ENCODE measurements around the gene SIGLEC9.

The SIGLEC9 gene

DNA sequence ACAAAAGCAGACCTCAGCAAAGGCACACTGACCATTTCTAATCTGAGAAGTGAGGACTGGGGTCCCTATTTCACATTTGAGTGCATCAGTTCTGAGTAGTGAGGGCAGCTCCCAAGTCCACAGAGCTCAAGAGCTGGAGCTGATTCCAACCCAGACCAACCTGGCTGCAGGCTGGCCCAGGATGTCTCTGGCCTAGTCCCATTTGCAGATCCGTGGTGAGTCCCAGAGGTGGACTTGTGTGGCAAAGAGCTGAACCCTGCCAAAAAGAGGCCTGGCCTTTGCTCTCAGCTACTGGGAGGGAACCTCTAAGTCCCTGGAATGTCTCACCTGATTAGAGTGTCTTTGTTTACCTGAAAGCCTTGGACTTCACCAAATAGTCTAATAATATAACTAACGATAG lies 32.0 kb downstream of the SIGLEC9 start:
- Histone ChIP-seq H3K9ac (ENCODE audit: low read length) (no peak overlapping the region), H2AFZ (ENCODE audit: low read length) (no peak overlapping the region), H4K20me1 (ENCODE audit: insufficient read depth, low read length) (no peaks in the 10 kb centered on the region)

DNA sequence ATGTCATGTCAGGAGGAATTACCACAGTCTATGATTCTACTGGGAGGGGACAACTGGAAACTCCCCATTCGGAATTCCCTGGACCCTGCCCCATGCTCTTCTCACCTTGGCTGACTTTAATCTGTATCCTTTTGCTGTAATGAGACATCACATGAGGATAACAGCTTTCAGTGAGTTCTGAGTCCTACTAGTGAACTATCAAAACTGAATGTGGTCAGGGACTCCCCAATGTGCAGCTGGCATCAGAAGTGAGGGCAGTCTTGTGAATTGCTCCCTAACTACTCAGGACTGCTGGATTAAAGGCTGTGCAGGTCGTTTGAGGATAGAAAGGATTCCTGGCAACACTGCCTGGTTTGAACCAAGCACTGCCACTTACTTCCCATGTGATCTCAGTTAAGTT lies 32.6 kb downstream of the SIGLEC9 start:
- Histone ChIP-seq H3F3A (ENCODE audit: insufficient read depth, low read length) (no peaks in the 10 kb centered on the region), H3K4me1 (ENCODE audit: insufficient read depth, low read length, severe bottlenecking) (no peaks in the 10 kb centered on the region), H4K20me1 (ENCODE audit: insufficient read depth, low read length) (no peaks in the 10 kb centered on the region), H3K79me2 (ENCODE audit: insufficient read depth, low read length) (no peaks in the 10 kb centered on the region), H3K27ac (ENCODE audit: low read depth, low read length, poor library complexity, severe bottlenecking) (no peak overlapping the region), H3K9me3 (ENCODE audit: low read length) (no peaks in the 10 kb centered on the region), H2AFZ (ENCODE audit: low read length) (no peak overlapping the region), H3K4me3 (ENCODE audit: low read depth, low read length, poor library complexity, severe bottlenecking) (no peak overlapping the region), H3K27me3 (ENCODE audit: insufficient read depth, low read length) (no peaks in the 10 kb centered on the region; the same call in 1 of the 2 replicates), H3K36me3 (ENCODE audit: insufficient read depth, low read length) (no peaks in the 10 kb centered on the region), H3K9ac (ENCODE audit: low read length) (no peak overlapping the region), H3K4me2 (ENCODE audit: low read length) (no peak overlapping the region), H3K9me2 (ENCODE audit: low read depth, low read length) (no peaks in the 10 kb centered on the region)
- TF ChIP-seq CTCF (IDR thresholded peaks at IDR 0.05; ENCODE audit: low read length): no peak
- no peak for TF ChIP-seq EZH2 (IDR thresholded peaks at IDR 0.05; ENCODE audit: borderline replicate concordance, low read length)

More for the DNA sequence above, 32.0 kb downstream of the SIGLEC9 start:
- H3K4me2 ChIP-seq (ENCODE audit: low read length): no peak overlapping the region
- H3K79me2 ChIP-seq (ENCODE audit: insufficient read depth, low read length): no peaks in the 10 kb centered on the region
- no peak overlapping the region for H3K4me3 ChIP-seq (ENCODE audit: low read depth, low read length, poor library complexity, severe bottlenecking)
- TF ChIP-seq EZH2 (IDR thresholded peaks at IDR 0.05; ENCODE audit: borderline replicate concordance, low read length): no peak
- TF ChIP-seq CTCF (IDR thresholded peaks at IDR 0.05; ENCODE audit: low read length): no peak
- H3K4me1 ChIP-seq (ENCODE audit: insufficient read depth, low read length, severe bottlenecking): no peaks in the 10 kb centered on the region
- H3K9me2 ChIP-seq (ENCODE audit: low read depth, low read length): no peaks in the 10 kb centered on the region
- H3K36me3 ChIP-seq (ENCODE audit: insufficient read depth, low read length): no peaks in the 10 kb centered on the region
- H3K27me3 ChIP-seq (ENCODE audit: insufficient read depth, low read length): no peaks in the 10 kb centered on the region; the same call in 1 of the 2 replicates
- H3K9me3 ChIP-seq (ENCODE audit: low read length): no peaks in the 10 kb centered on the region
- no peaks in the 10 kb centered on the region for H3F3A ChIP-seq (ENCODE audit: insufficient read depth, low read length)
- no peak overlapping the region for H3K27ac ChIP-seq (ENCODE audit: low read depth, low read length, poor library complexity, severe bottlenecking)

DNA sequence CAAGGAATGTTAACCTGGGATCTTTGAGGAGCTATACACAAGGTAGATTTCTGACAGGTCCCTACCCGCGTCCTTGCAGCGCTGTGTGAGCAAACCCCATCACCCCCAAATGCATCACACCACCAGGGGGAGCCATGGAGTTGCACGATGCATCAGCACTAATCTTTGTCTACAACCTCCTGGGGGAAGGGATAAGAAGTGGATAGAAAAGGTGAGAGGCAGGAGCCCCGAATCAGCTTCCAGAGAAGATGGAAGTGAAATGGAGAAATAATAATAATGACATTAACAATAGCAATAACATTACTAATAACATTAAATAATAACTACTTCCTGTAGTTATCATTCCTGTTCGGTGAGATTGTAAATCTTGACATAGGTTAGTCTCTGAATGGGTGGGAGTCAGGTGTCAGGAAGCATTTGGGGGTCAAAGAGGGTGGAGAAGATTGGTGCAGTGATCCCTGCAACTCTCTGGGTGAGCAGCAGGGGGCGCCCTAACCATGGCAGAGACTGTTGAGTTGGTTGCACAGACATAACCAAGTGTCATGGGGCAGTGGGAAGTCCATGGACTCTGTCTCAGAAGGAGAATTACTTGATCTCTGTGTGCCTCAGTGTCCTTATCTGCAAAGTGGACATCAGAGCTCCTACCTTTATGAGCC lies 33.9 kb downstream of the SIGLEC9 start:
- H3K27ac ChIP-seq (ENCODE audit: low read depth, low read length, poor library complexity, severe bottlenecking): no peak overlapping the region
- H3K4me2 ChIP-seq (ENCODE audit: low read length): no peak overlapping the region
- no peak overlapping the region for H3K9ac ChIP-seq (ENCODE audit: low read length)
- no peaks in the 10 kb centered on the region for H3K4me1 ChIP-seq (ENCODE audit: insufficient read depth, low read length, severe bottlenecking)
- no peaks in the 10 kb centered on the region for H3K79me2 ChIP-seq (ENCODE audit: insufficient read depth, low read length)
- H4K20me1 ChIP-seq (ENCODE audit: insufficient read depth, low read length): no peaks in the 10 kb centered on the region
- H3K9me3 ChIP-seq (ENCODE audit: low read length): no peaks in the 10 kb centered on the region
- no peaks in the 10 kb centered on the region for H3K9me2 ChIP-seq (ENCODE audit: low read depth, low read length)
- TF ChIP-seq EZH2 (IDR thresholded peaks at IDR 0.05; ENCODE audit: borderline replicate concordance, low read length): no peak
- TF ChIP-seq CTCF (IDR thresholded peaks at IDR 0.05; ENCODE audit: low read length): peak; percentile 79
- H3F3A ChIP-seq (ENCODE audit: insufficient read depth, low read length): no peaks in the 10 kb centered on the region
- H3K27me3 ChIP-seq (ENCODE audit: insufficient read depth, low read length): no peaks in the 10 kb centered on the region; the same call in 1 of the 2 replicates
- H3K36me3 ChIP-seq (ENCODE audit: insufficient read depth, low read length): no peaks in the 10 kb centered on the region
- no peak overlapping the region for H2AFZ ChIP-seq (ENCODE audit: low read length)
- H3K4me3 ChIP-seq (ENCODE audit: low read depth, low read length, poor library complexity, severe bottlenecking): no peak overlapping the region
